Posterior vena cava (tissue), 2 donors: ENCODE results near the gene GABRA5. TPM values are rescaled to one million over a fixed set of nuclear protein-coding genes. Genes with fewer than 3 reads are reported as not detected.
A peak's percentile ranks its signal among the peaks of the same experiment; 100 is the strongest.

ENCODE experiments used
- DNase-seq: peaks from one replicate; pipeline ENCODE4 v3.0.0-alpha.2; 2020; ENCODE audit warnings: low spot score
- intact Hi-C, 2 donors: fragments of 100-400 bp; cut with DNase I; formaldehyde crosslinking; loops; one replicate each; pipeline versions ENCODE4 v1.14.1 to v1.14.2; 2022 to 2023
- total RNA-seq, 2 donors: library from RNA; stranded (reverse); fragmentation: NEBNext Ultra II Directional; extraction: Animal tissue kit (Norgen Biotek cat#: 25700); gene quantifications; one replicate each; pipeline ENCODE4 v1.2.1, GENCODE V29; 2021
- donor health status: DM: yes; HTN: yes; CAD: no.
- donor health status: DM: yes; HTN: yes; CAD: no.

GABRA5 gene
- total RNA-seq, 2 donors from 2014 or later, result not detected

DNA sequence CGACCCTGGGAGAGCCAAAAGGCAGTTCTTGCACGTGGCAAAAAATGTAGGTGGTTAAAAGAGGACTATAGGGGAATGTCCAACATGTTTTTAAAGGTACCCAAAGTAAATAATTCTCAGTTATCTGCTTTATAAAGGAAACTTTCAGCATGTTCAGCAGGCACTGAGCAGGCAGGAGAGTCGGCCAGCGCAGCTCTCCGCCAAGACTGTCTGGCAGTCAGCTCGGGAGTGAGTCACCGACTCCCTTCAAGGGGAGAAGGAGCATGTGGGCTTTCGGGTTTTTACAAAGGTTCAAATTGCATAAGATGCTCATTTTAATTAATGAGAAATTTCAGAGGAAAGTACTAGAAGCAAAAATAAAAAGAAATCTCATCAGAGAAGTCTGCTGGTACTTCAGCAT lies 7.0 kb downstream of the GABRA5 start:
- intact Hi-C loops, result loop anchor here in 1 of 2 donors (10.0 kb wide), 1 partner anchor 1369 kb away; no protein-coding TSS in a partner anchor
- peak; percentile 87 for DNase-seq

- intact Hi-C loops, result loop anchor here in 1 of 2 donors (10.0 kb wide), 1 partner anchor 1370 kb away; no protein-coding TSS in a partner anchor
- DNase-seq, result no peak
These were observed 8.1 kb downstream of the GABRA5 start for GRCh38 chr15:26874774-26875475.

DNA sequence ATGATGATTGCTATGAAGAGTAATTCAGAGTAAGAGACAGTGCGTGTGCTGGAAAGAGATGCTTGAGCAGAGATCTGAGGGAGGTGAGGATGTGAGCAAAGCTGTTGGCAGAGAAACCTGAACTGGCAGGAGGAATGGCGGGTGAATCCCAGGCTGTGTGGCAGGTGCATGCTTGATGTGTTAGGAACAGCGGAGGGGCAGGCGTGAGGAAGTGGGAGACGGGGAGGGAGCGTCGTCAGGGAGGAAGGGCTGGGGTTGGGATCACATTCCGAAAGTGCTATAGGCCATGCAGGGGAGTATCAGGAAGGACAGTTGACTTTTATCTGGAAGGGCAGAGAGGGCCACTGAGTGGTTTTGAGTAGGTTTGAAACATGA lies 8.6 kb downstream of the GABRA5 start:
- intact Hi-C loops, result loop anchor here in 1 of 2 donors (10.0 kb wide), 1 partner anchor 1371 kb away; no protein-coding TSS in a partner anchor
- no peak for DNase-seq

- intact Hi-C loops, result loop anchor here in 1 of 2 donors (10.0 kb wide), 1 partner anchor 1373 kb away; no protein-coding TSS in a partner anchor
These were observed 11.0 kb downstream of the GABRA5 start for GRCh38 chr15:26877831-26878230.

DNA sequence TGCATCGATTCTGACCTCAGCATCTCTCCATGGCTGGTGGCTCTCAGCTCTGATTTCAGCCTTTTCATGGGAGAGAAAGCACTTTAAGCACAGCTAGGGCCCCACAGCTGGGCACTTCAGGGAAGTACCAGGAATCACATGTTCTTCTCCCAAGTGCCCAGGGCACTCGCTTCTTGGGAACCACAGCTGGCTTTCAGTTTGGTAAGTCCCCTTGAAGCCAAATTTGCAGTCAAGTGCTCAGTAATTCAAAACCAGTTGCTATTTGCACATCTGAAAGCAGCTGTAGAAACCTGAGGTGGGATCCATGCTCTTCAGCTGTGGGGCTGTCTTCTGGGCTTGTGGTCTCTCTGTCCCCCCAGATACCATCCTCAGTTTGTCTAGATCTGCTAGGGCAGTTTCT lies 12.8 kb downstream of the GABRA5 start:
- intact Hi-C loops, result loop anchor here in 1 of 2 donors (10.0 kb wide), 1 partner anchor 1375 kb away; no protein-coding TSS in a partner anchor
- DNase-seq, result no peak

More at GRCh38 chr15:26877831-26878230, 11.0 kb downstream of the GABRA5 start:
- no peak for DNase-seq

GRCh38 chr15:26882112-26882511 lies 15.2 kb downstream of the GABRA5 start:
- DNase-seq, result no peak

DNA sequence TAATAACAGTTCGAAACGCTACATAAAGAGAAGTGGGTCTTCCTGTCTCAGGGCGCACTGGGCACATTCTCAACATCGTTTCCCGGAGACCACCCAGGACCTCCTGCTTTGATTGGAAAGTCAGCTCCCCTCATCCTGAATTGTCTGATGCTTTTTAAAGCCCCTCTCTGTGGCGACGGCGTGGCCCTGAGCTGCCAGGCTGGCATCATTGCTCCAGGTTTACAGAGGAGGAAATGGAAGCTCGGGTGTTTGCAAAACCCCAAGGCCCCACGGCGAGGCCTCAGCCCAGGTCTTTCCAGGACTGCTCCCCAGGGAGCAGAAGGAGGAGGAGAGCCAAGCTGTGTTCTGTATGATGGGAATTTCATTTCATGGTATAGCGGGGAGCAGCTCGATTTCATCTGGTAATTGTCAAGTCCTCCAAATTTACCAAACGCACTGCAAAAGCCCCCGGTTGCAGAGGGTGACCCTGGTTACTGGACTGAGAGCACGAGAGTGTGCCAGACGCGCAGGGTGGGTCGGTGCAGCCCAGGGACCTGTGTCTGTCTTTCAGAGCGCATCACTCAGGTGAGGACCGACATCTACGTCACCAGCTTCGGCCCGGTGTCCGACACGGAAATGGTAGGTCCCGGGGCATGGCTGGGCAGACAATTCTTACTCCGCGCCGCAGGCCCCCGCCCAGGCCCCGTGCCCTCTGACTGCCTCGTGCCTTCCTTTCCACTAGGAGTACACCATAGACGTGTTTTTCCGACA lies 15.9 kb downstream of the GABRA5 start:
- intact Hi-C loops, result no loop called here
- DNase-seq, result no peak

More at GRCh38 chr15:26882112-26882511, 15.2 kb downstream of the GABRA5 start:
- intact Hi-C loops, result no loop called here

DNA sequence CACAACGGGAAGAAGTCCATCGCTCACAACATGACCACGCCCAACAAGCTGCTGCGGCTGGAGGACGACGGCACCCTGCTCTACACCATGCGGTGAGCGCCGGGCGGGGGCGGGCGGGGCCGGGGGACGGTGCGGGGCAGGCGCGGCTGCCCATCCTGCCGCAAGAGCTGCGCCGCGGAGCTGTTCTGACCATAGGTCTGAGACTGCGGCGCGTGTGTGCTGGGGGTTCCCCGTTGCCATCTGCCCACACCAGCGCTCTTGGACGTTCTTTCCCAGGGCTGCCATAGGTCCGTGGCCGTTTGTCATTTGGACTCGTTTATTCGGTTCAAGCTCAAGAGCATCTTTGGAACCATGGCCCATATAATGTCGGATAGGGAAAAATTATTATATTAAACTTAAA lies 16.6 kb downstream of the GABRA5 start:
- intact Hi-C loops, result no loop called here
- DNase-seq, result no peak

DNA sequence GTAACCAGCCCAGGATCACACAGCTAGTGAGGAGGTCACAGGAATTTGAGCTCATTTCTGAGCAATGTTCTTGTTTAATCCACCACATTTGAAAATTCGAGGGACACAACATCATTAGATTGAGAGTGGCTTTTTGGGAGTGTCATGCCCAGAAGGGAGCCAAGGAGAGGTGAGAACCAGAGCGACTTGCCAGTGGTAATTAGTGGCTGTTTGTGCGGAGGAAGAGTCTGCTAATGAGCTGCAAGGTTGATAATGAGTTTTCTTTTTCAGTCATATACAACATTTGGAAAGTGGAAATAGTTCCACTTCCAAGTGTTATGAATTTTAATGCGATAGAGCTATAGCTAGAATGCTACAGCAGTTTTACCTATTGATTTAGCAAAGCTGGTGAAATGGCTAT lies 19.7 kb downstream of the GABRA5 start:
- intact Hi-C loops, result no loop called here
- DNase-seq, result no peak

DNA sequence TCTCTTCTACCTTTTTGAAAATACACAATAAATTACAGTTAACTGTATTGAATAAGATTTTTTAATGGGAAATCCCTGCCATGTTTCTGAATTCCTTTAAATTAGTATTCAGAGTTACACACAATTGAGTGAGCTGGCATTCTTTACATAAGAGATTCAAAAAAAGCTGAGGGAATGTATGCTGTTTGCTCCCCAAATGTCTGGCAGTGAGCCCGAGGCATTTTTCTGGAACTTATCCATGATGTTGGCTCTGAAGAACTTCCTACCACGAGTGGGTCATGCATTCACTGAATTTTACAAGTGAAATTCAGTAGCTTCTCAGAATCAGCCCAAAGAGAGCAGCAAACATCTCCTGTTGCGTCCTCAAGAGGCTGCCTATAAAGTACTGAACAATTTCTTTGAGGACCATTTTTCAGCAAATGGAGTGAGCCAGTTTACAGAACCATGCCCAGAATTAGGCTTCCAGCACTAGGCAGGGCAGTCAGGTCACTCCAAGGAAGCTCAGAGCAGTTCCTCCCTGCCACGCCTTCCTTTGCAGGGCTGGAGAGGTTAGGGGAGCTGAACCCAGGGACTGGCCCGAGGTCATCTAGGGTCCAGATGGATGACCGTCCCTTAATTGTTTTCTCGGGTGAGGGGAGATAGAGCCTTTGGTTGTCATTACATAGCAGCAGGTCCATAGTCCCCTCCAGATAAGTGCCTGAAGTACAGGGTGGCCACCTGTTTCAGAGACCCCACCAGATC lies 21.2 kb downstream of the GABRA5 start:
- intact Hi-C loops, result no loop called here
- DNase-seq, result no peak

DNA sequence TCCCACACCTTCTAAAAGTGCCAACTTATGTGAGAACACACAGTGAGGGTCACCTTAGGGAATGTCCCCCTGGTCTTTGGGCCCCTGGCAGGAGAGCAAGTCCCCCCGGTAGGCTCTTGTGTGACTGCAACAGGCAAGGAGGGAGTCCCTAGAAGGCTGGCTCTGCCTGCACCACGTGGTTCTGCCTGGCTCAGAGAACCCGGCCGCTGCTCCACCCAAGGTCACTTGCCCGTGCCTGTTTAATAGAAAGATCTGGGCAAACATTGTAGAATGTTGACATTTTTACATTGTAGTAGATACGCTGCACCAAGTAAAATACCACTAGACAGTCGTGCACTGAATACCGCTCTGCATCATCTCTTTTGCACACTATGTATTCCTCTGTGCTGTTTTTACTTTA lies 21.9 kb downstream of the GABRA5 start:
- intact Hi-C loops, result no loop called here
- no peak for DNase-seq

DNA sequence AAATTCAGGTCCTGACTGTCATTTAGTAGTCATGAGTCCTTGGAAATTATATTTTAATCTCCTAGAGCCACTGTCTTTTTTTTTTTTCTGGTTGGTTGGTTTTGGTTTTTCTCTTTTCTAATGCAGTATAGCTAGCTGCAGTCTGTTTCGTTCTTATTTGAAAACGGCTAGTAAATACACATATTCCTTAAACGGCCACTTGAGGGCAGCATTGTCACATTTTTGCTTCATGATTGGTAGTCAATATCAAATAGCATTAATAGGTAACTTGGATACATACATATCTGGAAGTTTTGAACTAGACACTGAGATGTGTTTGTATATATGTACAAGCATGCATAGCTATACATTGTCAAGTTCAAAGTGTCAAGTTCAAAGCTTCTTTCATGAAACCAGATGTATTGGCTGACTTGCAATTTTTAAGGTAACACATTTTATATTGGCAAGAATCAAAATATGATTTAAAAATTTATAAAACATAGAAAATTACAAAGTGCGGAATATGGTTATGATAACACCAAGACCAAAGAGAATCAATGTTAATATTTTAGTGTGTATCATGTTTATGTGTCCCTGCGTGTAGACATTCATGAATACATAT lies 22.5 kb downstream of the GABRA5 start:
- DNase-seq, result no peak
- intact Hi-C loops, result no loop called here

- intact Hi-C loops, result no loop called here
- DNase-seq, result no peak
These were observed 23.6 kb downstream of the GABRA5 start for GRCh38 chr15:26890451-26890850.

DNA sequence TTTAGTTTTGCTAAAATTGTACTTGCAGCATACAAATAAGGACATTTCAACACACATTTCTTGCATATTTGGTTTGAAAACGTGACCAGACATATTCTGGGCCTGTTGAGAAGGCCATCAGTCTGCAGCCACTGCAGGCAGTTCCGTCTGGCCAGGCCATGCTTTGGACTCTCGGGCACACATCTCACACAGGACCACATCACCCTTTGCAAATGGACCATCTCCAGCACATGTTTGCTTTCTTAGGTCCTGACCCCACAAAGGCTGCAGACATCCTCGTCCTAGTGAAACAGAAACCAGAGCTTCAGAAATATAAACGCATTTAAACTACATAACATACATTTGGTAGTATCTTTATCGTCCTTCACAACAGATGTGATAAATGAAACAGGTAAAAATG lies 24.1 kb downstream of the GABRA5 start:
- intact Hi-C loops, result no loop called here
- no peak for DNase-seq

GRCh38 chr15:26891448-26892181 lies 24.8 kb downstream of the GABRA5 start:
- intact Hi-C loops, result loop anchor here in 1 of 2 donors (2.0 kb wide), 1 partner anchor 75 kb away; no protein-coding TSS in a partner anchor
- DNase-seq, result no peak

DNA sequence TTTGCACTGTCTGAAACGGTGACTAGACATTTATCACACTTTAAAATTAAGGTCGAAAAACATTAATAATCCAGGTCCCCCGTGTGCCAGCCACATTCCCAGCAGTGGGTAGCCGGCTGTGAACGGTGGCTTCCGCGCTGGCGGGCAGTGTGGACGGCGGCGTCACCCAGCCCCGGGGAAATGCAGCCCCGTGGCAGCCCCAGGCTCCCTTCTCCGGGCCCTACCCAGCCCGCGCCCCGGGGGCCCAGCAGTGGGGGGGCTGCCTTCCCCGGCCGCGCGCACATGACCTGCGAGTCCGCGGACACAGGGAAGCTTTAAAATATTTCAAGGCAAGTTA lies 25.3 kb downstream of the GABRA5 start:
- intact Hi-C loops, result loop anchor here in 1 of 2 donors (2.0 kb wide), 1 partner anchor 75 kb away; no protein-coding TSS in a partner anchor
- no peak for DNase-seq

DNA sequence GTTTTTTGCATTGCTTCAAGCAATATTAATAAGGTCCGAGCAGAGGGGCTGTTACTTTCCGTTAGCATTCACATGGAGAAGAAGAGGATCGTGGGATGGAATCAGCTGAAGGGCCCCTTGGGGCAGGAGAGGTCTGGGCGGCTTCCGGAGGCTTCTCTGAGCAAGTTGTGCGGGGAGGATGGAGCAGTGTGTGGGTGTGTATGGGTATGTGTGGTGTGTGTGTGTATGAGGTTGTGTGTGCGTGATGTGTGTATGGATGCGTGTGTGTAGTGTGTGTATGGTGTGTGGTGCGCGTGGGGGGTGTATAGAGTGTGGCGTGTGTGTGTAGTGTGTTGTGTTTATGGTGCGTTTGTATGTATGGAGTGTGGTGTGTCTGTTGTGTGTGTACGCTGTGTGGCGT lies 25.8 kb downstream of the GABRA5 start:
- intact Hi-C loops, result loop anchor here in 1 of 2 donors (2.0 kb wide), 1 partner anchor 76 kb away; no protein-coding TSS in a partner anchor
- DNase-seq, result no peak

DNA sequence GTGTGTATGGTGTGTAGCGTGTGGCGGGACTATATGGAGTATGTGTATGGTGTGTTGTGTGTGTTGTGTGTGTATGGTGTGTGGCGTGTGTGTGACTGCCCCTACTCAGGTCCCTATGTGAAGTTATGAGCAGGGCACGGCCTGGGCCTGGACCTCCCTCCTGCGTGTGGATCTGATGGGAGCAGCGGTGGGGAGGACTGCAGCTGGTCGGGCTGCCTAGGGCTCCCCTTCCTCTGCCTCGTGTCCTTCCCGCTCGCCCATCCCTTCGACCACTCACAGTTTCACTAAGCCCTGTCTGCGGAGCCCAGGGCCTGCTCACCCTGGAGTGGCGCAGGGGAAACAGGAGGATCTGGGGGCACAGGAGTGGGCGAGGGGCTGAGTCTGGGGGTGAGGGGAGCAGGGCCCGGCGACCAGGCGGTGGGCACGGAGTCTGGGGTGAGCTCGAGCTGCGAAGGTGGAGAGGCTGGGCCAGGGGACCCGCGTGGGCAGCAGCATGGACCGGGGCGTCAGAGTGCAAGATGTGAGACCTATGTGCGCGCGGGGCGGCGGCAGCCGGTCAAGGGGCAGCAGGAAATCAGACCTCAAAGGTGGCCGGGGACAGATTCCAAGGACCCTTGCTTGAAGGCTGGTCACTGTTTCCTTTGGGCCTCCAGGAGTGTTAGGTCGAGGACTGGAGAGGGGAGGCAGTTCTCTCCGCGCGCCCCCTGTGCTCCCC lies 26.6 kb downstream of the GABRA5 start:
- intact Hi-C loops, result loop anchor here in 1 of 2 donors (2.0 kb wide), 1 partner anchor 77 kb away; no protein-coding TSS in a partner anchor
- DNase-seq, result no peak
